WERI-Rb-1 (cell line): ENCODE results near the gene P4HB.

Experiments
- DNase-seq: peaks from one replicate; pipeline ENCODE4 v3.0.0-alpha.2; 2020
- H3K27ac ChIP-seq: fragments of 250-450 bp; sonication (Bioruptor Pico); 2 replicates; pipeline ENCODE4 v1.5.1; 2020; ENCODE audit warnings: mild to moderate bottlenecking, moderate library complexity
- H3K27me3 ChIP-seq: fragments of 250-450 bp; sonication (Bioruptor Pico); 2 replicates; pipeline ENCODE4 v1.5.1; 2021; ENCODE audit warnings: mild to moderate bottlenecking, low read depth, moderate library complexity; ENCODE audit not compliant: insufficient read depth, severe bottlenecking
- H3K36me3 ChIP-seq: fragments of 250-450 bp; sonication (Bioruptor Pico); 2 replicates; pipeline ENCODE4 v1.5.1; 2020; ENCODE audit warnings: mild to moderate bottlenecking, moderate library complexity
- H3K4me3 ChIP-seq: 2 replicates; pipeline ENCODE4 v1.5.1; 2011; ENCODE audit warnings: low read depth, mild to moderate bottlenecking, control low read depth, low read length
- H3K9me3 ChIP-seq: fragments of 250-450 bp; sonication (Bioruptor Pico); 2 replicates; pipeline ENCODE4 v1.5.1; 2021; ENCODE audit warnings: mild to moderate bottlenecking, moderate library complexity; ENCODE audit not compliant: severe bottlenecking
- CTCF ChIP-seq: IDR thresholded peaks from 2 replicates; pipeline ENCODE4 v1.5.1; 2011; ENCODE audit warnings: low read depth, mild to moderate bottlenecking, control low read depth, inconsistent platforms, low read length

The P4HB gene

GRCh38 chr17:81871387-81872230, 11.3 kb upstream of the P4HB start:
- Histone ChIP-seq H3K27ac (peak overlapping the region; percentile 98), H3K4me3 (peak overlapping the region; percentile 94), H3K36me3 (peaks cover 45% of the 10 kb centered on the region), H3K9me3 (no peaks in the 10 kb centered on the region), H3K27me3 (no peaks in the 10 kb centered on the region)
- TF ChIP-seq CTCF: peak; percentile 68
- DNase-seq: peak; percentile 97

- Histone ChIP-seq H3K36me3 (peaks cover 45% of the 10 kb centered on the region), H3K4me3 (peak within 1 kb of the TSS; percentile 94), H3K9me3 (no peaks in the 10 kb centered on the region), H3K27ac (peak within 1 kb of the TSS; percentile 98), H3K27me3 (no peaks in the 10 kb centered on the region)
- TF ChIP-seq CTCF: no peak
- no peak for DNase-seq
Observed at GRCh38 chr17:81870981-81871386, 10.6 kb upstream of the P4HB start, which contains the start of gene ARHGDIA. TSS of gene ARHGDIA (minus strand) at chr17:81871337. CDS start at chr17:81869930, 1,407 bp downstream.

- Histone ChIP-seq H3K27me3 (no peaks in the 10 kb centered on the region), H3K4me3 (peak overlapping the region; percentile 89), H3K27ac (peak overlapping the region; percentile 56), H3K36me3 (peaks cover 48% of the 10 kb centered on the region), H3K9me3 (no peaks in the 10 kb centered on the region)
- no peak for TF ChIP-seq CTCF
- no peak for DNase-seq
Observed at GRCh38 chr17:81870131-81870980, 10.0 kb upstream of the P4HB start.

- peak; percentile 76 for DNase-seq
- Histone ChIP-seq H3K27me3 (no peaks in the 10 kb centered on the region), H3K9me3 (no peaks in the 10 kb centered on the region), H3K27ac (peak overlapping the region; percentile 56), H3K4me3 (peak overlapping the region; percentile 89), H3K36me3 (peaks cover 50% of the 10 kb centered on the region)
- TF ChIP-seq CTCF: peak; percentile 94
Observed at GRCh38 chr17:81869221-81870130, 9.1 kb upstream of the P4HB start.

GRCh38 chr17:81868674-81869220, 8.4 kb upstream of the P4HB start:
- peak overlapping the region; percentile 56 for H3K27ac ChIP-seq
- H3K27me3 ChIP-seq: no peaks in the 10 kb centered on the region
- H3K9me3 ChIP-seq: no peaks in the 10 kb centered on the region
- no peak for TF ChIP-seq CTCF
- no peak overlapping the region for H3K4me3 ChIP-seq
- peak; percentile 66 for DNase-seq
- H3K36me3 ChIP-seq: peaks cover 51% of the 10 kb centered on the region
